ENCODE measurements around the gene ADCY4. TPM values are rescaled to one million over a fixed set of nuclear protein-coding genes. Genes with fewer than 3 reads are reported as not detected.
A peak's percentile ranks its signal among the peaks of the same experiment; 100 is the strongest.

The ADCY4 gene
- total RNA-seq, 4 donors from 2014 or later, result 13.3 to 40.5 (median 22.6) TPM

GRCh38 chr14:24281636-24282035, 53.2 kb downstream of the ADCY4 start:
- H3K27me3 ChIP-seq, result no peaks in the 10 kb centered on the region
- no peaks in the 10 kb centered on the region for H3K9me3 ChIP-seq
- TF ChIP-seq EP300 (IDR thresholded peaks at IDR 0.05), result no peak
- no peak for TF ChIP-seq POLR2AphosphoS5 (IDR thresholded peaks at IDR 0.05)
- TF ChIP-seq POLR2A (IDR thresholded peaks at IDR 0.05), result no peak
- TF ChIP-seq, protein P1, sequence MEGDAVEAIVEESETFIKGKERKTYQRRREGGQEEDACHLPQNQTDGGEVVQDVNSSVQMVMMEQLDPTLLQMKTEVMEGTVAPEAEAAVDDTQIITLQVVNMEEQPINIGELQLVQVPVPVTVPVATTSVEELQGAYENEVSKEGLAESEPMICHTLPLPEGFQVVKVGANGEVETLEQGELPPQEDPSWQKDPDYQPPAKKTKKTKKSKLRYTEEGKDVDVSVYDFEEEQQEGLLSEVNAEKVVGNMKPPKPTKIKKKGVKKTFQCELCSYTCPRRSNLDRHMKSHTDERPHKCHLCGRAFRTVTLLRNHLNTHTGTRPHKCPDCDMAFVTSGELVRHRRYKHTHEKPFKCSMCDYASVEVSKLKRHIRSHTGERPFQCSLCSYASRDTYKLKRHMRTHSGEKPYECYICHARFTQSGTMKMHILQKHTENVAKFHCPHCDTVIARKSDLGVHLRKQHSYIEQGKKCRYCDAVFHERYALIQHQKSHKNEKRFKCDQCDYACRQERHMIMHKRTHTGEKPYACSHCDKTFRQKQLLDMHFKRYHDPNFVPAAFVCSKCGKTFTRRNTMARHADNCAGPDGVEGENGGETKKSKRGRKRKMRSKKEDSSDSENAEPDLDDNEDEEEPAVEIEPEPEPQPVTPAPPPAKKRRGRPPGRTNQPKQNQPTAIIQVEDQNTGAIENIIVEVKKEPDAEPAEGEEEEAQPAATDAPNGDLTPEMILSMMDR (IDR thresholded peaks at IDR 0.05), result no peak
- no peaks in the 10 kb centered on the region for H3K4me1 ChIP-seq
- no peaks in the 10 kb centered on the region for H3K36me3 ChIP-seq
- no peak overlapping the region for H3K27ac ChIP-seq
- ATAC-seq, result no peak
- no peak overlapping the region for H3K4me3 ChIP-seq
- WGBS, 2 donors (ENCODE audit: low coverage in 1 of 2), result 86 to 96% methylated on average over 4 of the region's 7 CpGs

DNA sequence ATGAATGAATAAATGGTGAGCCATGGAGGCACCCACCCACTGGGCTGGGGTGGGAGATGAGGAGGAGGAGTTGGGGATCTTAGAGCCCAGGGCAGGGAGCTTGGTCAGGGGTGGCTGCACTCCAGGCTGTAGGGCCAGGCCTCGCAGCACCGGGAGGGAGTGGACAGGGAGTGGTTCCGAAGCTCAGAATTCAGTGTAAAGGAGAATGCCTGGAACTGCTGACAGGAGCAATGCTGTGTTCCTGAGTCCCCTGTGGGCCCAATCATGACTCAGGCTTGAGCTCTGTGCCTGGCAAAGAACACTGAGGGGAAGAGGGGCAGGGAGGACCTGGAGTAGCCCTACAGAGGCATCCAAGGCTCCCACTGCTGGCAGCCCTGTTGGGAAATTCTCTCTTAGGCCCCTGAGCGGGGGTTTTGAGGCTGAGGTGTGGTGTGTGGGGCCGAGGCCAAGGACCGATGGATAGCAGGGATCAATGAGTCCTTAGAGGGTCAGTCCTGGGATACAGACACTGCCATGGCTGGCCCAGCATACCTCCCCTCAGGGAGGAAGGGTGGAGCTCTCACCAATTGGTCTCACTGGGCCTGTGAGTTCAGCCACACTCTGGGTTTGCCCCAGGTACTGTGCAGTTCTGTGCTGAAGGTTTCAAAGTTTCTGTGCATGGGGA, 53.9 kb downstream of the ADCY4 start:
- TF ChIP-seq, protein P1 (IDR thresholded peaks at IDR 0.05), result no peak
- TF ChIP-seq POLR2AphosphoS5 (IDR thresholded peaks at IDR 0.05) (no peak), EP300 (IDR thresholded peaks at IDR 0.05) (no peak), POLR2A (IDR thresholded peaks at IDR 0.05) (no peak)
- 82 to 100% methylated on average over 1 to 3 of the region's 6 CpGs for WGBS, 2 donors (ENCODE audit: low coverage in 1 of 2)
- H3K36me3 ChIP-seq, result no peaks in the 10 kb centered on the region
- H3K27ac ChIP-seq, result no peak overlapping the region
- no peak for ATAC-seq
- no peaks in the 10 kb centered on the region for H3K27me3 ChIP-seq
- H3K4me3 ChIP-seq, result no peak overlapping the region
- H3K9me3 ChIP-seq, result no peaks in the 10 kb centered on the region
- H3K4me1 ChIP-seq, result no peaks in the 10 kb centered on the region

DNA sequence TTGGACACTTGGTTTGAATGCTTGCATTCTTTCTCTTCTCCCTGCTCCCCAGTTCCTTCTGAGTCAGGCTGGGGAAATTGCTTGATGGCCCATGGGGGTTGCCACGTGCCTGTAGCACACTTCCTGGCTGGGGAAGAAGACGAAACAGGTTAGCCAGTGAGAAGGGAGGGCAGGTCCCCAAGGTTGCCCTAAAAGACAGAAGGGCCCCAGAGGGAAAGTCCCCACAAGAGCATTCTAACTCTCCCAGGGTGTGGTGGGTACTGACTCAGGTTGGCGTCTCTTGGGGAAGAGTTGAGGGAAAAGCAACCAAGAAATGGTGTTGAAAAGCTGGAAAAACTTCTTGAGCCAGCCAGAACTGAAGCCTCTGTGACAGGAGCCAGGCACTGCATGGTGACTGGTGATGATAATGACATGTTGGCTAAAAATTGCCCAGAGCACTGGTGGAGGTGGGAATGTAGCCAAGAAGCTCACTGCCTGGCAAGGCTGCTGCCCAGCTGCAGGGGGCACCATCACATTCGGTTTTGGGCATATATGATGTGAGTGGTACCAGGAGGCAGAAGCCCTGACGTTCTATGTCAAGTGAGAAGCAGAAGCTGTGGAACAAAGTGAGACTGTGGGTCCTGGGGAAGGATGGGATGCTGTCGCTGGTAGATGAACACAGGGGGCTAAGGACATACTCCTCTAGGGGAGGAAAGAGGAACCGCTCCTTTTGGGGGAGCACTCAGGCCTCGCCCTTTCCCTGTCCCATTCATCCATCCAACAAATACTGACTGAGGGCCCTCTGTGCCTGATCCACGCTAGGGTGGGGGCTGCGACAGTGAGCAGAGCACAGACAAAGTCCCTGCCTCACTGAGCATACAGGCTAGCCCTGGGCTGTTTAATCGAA, 55.3 kb downstream of the ADCY4 start:
- no peak for ATAC-seq
- WGBS, 2 donors (ENCODE audit: low coverage in 1 of 2), result 59 to 87% methylated on average over 5 to 6 of the region's 11 CpGs
- H3K9me3 ChIP-seq, result no peaks in the 10 kb centered on the region
- no peak overlapping the region for H3K27ac ChIP-seq
- H3K27me3 ChIP-seq, result no peaks in the 10 kb centered on the region
- H3K4me1 ChIP-seq, result no peaks in the 10 kb centered on the region
- no peak overlapping the region for H3K4me3 ChIP-seq
- H3K36me3 ChIP-seq, result no peaks in the 10 kb centered on the region
- TF ChIP-seq EP300 (IDR thresholded peaks at IDR 0.05) (no peak), POLR2A (IDR thresholded peaks at IDR 0.05) (no peak)

- Histone ChIP-seq H3K27ac (no peak overlapping the region), H3K9me3 (no peaks in the 10 kb centered on the region), H3K27me3 (no peaks in the 10 kb centered on the region), H3K36me3 (no peaks in the 10 kb centered on the region), H3K4me3 (no peak overlapping the region), H3K4me1 (no peaks in the 10 kb centered on the region)
- 80 to 92% methylated on average over 5 of the region's 5 CpGs for WGBS, 2 donors (ENCODE audit: low coverage in 1 of 2)
- ATAC-seq, result no peak
- TF ChIP-seq POLR2A (IDR thresholded peaks at IDR 0.05), result no peak
- TF ChIP-seq, protein P1 (IDR thresholded peaks at IDR 0.05), result no peak
- no peak for TF ChIP-seq EP300 (IDR thresholded peaks at IDR 0.05)
- no peak for TF ChIP-seq POLR2AphosphoS5 (IDR thresholded peaks at IDR 0.05)
Observed at GRCh38 chr14:24278424-24278823, 56.4 kb downstream of the ADCY4 start.

DNA sequence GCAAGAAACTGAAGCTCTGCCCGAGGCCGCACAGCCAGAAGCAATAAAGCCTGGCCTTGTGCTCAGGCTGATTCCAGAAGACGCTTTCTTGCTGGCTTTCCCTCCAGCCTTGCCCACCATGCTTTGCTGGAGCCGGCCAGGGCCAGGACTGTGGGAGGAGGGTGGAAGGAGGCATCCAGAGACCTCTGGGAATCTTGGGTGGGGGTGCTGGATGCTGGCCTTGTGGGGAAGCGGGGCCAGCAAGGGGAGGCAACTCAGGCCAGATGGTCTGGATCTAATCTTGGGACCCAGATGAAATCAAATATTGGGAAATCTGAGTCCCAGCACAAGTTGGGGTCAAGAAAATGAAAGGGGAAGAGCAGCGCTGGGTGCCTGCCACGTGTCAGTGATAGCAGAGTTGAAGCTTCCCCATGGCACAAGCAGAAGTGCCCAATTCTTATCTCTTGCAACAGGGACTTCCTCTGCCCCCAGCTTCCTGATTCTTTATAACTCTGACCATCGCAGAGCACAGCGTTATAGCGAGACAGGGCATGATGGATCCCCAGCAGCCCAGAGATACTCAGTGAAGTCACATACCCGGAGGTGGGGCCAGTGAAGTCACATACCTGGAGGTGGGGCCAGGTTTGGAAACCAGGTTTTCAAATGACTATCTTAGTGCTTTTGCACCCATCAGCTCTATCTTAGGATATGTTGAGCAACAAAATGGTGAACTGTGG, 57.1 kb downstream of the ADCY4 start:
- no peaks in the 10 kb centered on the region for H3K4me1 ChIP-seq
- 86 to 90% methylated on average over 6 to 8 of the region's 11 CpGs for WGBS, 2 donors (ENCODE audit: low coverage in 1 of 2)
- H3K36me3 ChIP-seq, result no peaks in the 10 kb centered on the region
- no peaks in the 10 kb centered on the region for H3K27me3 ChIP-seq
- ATAC-seq, result peak; percentile 16
- H3K27ac ChIP-seq, result no peak overlapping the region
- H3K4me3 ChIP-seq, result no peak overlapping the region
- H3K9me3 ChIP-seq, result no peaks in the 10 kb centered on the region
- TF ChIP-seq EP300 (IDR thresholded peaks at IDR 0.05) (no peak), POLR2A (IDR thresholded peaks at IDR 0.05) (no peak), POLR2AphosphoS5 (IDR thresholded peaks at IDR 0.05) (no peak)
- TF ChIP-seq, protein P1 (IDR thresholded peaks at IDR 0.05), result no peak

Measured in gastroesophageal sphincter (tissue), 4 donors.